SHP77 treated with DMSO at 0.1 percent for 48 hours (cell line): ENCODE measurements around the gene CRACDL.

ENCODE experiments used
- DNase-seq: peaks from one replicate; lab custom pipeline; 2025; lab: John Stamatoyannopoulos, UW

The CRACDL gene

DNA sequence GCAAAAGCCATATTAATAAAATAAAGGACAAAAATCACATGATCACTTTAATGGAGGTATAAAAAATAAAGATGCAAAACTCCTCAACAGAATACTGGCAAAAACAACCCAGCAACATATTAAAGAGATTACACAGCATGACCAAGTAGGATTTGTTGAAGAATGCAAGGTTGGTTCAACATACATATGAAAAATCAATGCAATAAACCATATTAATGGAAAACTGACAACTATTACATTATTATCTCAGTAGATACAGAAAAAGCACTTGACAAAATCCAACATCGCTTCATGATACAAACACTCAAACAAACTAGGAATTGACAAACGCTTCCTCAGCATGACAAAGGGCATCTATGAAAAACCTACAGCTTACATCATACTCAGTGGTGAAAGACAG lies 76.7 kb downstream of the CRACDL start:
- no peak for DNase-seq

DNA sequence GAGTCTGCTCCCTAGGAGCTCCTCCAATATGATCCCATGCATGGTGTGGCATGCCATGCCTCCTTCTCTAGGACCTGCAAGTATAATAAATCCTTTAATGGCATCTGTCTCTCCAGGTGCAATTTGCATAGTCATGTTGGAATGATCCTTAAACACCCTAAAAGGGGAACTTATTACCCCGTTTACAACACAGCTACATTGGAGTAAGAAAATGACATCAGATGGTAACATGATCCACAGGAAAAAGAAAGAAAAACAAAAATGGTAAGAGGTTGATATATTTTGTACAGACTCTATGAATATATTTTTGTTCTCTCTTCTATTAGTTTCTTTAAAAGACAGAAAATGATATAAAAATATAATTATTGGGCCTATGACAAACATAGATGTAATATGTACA lies 79.0 kb downstream of the CRACDL start:
- DNase-seq: no peak

DNA sequence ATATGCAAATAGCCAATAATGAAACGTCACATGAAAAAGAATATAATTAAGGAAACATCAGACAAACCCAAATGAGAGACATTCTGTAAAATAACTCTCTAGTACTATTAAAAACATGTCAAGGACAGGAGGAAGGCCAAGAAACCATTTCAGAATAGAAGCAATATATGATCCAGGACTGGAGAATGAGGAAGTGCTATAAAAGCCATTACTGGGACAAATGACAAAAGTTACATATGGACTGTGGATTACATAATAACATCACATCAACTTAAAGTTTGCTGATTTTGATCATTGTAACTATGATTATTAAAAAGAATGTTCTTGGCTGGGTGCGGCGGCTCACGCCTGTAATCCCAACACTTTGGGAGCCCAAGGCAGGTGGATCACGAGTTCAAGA lies 81.3 kb downstream of the CRACDL start:
- no peak for DNase-seq

DNA sequence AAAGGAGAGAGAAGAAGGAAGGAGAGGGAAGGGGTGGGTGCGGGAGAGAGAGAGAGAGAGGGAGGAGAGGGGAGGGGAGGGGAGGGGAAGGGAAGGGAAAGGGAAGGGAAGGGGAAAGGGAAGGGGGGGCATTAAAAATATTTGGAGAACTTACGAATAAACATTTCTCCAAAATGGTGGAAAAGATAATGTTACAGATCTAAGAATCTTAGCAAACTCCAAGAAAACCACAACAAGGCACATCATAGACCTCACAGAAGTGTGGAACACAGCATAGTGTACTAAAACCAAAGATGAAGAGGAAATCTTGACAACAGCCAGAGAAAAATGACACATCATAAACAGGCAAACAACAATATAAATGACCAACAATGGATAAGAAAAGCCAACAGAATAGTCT lies 83.1 kb downstream of the CRACDL start:
- DNase-seq: no peak

DNA sequence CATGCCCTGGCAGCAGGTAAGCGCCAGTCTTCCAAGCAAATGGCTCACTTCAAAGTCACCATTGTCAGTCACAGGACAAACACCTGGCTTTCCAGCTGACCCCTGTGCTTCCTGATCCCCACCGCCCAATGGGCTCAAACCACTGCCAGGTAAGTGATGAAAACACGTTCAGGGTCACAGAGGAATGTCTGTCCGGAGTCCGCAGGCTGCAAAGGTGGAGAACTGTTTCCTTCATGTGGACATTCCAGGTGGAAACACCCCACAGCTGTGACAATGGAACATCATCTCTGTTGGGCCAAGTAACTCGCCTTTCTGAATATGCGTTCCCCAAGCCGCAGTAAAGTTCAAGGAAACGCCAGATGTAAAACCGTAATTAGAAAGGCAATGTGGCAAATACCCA lies 86.0 kb downstream of the CRACDL start:
- no peak for DNase-seq

DNA sequence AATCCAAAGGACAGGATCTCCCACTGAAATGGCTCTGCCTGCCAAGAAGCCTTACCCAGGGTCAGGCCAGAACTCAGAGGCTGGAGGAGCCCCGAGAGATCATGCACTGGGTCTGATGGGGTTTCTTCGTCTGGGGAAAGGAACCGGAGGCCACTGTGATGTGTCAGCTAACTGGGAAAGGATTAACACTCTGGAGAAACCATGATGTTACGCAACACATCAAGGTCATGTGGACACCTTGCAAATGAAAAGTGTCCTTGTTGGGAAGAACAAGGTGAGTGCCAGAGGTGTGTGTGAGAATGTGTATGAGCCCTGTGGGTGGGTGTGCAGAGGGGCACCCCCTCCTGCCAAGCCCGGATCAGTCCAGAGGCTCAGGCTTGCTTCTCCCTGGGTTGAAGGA lies 86.9 kb downstream of the CRACDL start:
- no peak for DNase-seq

DNA sequence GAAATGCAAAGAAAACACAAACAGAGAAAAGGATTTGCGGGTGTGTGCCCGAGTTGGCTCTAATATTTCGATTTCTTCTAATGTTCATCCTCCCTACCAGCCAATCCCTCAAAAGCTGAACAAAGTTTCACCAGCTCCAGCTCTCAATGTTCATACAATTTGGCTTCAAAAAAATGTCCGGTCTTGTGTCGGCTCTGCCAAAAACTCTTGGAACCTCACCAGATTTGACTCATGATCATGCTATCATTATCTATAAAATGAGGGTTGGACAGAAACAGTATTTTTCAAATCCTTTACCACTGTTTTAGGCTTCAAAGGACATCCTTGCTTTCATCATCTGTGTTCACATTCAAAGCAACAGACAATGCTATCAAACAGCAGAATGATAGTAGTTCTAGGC lies 88.2 kb downstream of the CRACDL start:
- DNase-seq: no peak

DNA sequence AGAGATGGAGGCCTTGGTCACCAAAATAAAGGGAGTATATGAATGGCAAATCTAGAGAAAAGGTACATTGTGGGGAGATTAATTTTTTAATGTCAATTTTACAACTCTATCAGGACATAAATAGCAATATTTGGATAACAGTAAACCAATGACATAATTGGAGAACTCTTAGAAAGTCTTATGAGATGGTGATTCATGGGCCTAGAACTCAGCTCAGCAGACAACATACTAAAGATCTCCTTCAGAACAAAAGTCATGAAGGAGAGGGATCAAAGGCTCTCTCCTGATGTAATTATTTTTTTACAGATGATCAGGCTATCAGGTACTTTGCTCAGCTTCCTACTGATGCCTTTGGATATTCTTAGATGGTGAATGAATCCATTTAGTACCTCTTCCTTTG lies 90.0 kb downstream of the CRACDL start:
- no peak for DNase-seq

DNA sequence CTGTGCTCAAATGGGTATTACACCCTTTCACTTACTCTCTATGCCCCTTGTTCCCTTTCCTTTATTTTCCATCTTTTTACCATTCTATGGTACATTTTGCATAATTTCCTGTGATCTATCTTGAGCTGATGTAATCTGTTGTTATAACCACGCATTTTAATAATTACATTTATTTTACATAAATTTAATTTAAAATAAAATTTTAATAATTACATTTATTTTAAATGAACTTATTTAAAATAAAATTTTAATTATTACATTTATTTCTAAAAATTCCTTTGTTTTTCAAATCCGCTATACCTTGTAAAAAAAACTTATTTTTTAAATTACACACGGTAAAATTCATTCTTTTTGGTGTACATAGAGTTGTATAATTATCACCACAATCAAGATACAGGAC lies 93.9 kb downstream of the CRACDL start:
- DNase-seq: no peak

DNA sequence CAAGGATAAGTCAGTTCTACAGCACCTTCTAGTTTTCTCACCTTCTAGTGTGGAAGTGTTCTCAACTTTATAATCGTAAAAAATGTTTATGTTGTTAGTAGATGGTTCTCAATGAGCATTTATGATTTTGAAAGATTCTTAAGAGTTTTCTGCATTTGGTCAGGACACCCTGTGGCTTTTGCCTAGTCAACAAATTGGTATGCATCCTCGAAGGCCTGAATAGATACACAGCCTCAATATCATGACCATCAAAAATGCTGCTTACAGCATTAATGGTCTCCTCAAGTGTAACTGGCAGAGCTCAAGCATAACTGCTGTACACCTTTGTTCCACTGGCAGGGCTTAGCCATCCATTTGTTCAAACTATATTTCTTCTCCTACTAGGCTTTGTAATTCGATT lies 96.7 kb downstream of the CRACDL start:
- no peak for DNase-seq

DNA sequence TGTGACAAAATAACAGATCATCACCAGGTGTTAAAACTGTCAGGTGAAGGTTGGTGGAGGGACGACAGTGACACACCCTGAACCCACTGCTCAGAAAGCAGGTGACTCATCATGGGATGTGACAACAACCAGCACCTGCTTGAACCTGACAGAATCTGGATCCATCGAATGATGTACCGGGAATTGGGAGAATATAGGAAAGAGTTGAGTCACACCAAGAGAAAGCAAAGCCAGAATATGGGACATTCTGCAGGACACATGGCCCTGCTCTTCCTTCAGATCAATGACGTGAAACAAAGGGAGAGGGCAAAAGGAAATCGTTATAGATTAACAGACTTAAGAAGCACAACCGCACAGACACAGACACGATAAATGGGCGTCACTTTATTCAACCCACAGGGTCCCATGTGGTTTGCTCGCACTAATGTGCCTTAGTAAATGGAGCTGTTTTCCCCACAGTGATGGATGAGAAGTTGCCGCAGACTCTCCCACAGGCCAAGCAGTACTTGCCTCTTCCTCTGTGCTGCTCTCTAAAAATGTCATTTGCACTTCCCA lies 100.1 kb downstream of the CRACDL start:
- DNase-seq: no peak

DNA sequence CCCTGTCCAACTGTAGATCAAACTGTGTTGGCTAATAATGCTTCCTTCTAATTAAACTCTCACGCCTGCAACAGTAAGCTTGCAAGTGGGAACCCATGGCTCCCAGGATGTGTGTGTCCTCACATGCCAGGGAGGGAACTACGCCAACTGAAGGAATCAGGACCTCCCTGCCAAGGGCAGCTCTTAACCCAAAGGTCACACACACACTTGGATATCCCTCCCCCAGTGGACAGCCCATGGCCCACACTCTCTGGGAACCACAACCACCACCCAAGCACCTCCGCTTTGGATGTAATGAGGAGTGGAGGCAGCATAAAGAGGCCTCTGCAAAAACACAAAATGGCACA lies 102.1 kb downstream of the CRACDL start:
- no peak for DNase-seq

DNA sequence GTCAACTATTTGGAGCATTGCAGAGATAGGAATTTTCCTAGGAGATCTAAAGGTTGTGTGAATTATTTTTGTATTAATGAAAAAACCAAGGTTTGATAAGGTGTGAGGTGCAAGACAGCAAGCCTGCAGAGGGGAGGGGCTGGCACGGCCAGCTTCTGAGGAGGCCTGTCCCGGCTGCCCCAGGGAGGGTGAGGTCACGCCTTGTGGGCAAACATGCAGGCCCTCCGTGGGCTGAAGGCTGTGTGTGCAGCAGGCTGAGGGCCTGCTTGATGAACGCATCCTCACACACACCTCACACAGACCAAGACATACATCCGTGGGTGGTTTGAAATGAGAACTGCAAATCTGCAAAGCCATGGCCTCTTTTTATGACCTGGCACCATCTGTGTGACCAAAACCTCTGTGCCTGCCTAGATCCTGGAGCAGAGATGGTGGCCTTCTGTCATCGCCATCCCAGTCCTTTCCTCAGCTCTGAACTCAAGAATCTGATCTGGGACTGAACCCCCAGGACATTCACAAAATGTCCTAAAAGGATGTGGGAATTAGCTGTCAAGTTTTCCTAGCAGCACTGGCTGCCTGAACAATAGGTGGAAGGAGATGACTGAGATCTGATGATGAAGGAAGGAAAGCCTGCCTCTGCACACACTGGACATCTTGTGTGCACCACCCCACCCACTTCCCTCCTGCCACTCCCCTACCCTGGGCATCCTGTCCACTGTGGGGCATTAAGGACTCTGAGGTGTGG lies 102.7 kb downstream of the CRACDL start:
- DNase-seq: no peak

DNA sequence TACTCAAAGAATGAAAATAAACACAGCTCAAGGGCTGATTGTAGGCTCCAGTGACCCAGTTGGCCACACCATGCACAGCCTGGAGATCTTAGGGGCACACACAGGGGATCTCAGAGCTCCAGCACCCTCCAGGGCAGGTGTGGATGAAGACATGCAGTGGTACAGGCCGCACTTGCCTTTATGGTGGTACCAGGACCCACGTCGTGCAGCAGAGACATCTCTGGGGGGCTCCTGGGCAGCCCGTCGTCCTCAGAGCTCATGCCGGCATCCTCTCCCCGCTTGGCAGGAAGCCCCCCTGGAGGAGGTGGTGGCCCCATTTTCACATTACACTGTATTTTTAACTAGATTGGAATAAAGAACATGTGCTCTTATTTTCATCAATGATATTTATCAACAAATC lies 103.9 kb downstream of the CRACDL start:
- DNase-seq: no peak

DNA sequence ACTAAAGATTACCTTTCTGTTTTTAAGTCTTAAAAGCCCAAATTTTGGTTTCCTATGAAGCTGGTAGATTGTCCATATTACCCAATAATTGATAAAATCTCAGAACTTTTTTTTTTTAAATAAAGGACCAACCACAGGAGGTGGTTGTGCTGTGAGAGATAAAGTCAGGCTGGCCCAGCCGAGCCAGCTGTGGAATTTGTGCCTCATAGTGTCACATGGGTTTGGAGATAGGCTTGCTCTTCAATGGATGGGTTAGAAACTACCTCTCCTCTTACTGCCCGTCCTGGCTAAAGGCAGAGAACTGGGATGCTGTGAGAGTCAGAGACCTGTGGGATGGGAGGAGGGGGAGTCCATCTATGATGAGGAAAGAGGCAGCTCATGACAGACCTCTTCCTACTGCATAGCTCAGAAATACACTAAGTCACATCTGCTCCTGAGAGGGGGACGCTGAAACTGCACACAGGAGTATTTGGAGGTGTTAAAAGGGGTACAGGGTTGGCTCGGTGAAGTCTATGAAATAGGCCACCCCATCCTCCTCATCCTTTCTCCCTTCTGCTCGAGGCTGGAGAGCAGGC lies 105.4 kb downstream of the CRACDL start:
- DNase-seq: no peak

DNA sequence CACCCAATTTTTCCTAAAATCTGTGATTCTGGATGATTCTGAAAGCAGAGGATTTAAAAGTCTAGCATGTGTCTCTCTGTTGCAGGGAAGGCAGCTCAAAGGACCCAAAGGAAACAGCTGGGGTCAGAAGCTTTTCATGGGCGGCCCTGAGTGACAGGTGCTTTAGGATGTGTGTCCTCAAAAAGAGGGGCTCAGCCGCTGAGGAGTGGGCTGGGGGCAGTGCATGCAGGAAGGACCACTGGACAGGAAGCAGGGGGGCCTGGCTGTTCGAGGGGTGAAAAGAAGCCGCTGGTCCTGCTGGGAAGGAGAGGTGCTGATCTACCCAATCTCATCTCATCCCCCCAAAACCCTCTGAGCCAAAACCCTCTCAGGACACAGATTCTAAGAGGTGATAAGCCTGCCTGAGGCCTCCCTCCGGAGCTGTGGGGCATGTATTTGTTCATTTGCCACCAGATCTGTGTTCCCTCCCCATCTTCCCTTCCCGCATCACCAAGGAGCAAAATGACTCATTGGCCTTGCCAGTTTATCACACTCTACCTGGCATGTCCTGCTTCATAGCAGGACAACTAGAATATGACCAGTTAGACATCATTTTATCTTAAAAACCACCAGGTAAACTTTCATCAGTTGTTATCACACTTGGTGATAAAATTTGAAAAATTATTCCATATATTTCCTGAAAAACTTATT lies 106.3 kb downstream of the CRACDL start:
- DNase-seq: no peak

DNA sequence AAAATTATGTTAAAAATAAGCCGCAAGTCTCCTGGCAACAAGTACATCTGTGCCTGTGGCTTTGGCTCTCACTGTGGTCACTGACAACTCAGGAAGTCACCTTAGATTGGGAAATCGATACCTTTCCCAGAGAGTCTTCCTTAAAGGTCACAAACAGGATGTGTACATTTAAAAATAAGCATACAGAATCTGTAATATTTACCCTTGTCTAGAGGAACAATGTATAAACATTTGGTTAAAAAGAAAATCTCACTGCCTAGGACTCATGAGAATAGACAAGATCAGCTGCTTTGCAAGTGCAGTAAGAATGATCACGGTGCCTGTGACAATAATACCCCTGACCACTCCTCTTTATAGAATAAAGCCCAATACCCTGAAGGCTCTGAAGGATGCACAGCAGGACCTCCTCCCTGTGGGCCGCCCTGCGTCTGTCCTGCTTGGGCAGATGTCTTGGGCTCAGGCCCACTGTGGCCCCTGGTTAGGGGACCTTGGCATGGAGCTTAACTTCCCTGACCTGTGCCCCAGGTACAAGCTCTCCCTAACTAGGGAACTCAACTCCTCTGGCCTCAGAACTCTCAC lies 107.1 kb downstream of the CRACDL start:
- no peak for DNase-seq

DNA sequence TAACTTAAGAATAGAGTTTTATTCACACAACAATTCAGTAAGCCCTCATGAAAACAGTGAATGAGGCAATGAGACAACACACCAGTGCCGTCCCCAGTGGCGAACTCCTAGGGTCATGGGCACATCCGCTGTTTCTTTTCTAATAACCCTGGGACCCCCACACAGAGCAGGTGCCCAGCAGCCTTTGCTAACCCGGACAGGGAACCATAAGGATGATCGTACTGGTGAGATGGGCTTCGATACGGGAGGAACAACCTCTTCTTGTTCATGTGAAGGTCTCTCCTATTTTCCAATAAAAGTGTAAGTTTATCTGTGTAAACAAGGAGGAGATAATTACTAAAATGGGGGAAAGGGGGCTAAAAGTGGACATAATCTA lies 107.7 kb downstream of the CRACDL start:
- DNase-seq: no peak

DNA sequence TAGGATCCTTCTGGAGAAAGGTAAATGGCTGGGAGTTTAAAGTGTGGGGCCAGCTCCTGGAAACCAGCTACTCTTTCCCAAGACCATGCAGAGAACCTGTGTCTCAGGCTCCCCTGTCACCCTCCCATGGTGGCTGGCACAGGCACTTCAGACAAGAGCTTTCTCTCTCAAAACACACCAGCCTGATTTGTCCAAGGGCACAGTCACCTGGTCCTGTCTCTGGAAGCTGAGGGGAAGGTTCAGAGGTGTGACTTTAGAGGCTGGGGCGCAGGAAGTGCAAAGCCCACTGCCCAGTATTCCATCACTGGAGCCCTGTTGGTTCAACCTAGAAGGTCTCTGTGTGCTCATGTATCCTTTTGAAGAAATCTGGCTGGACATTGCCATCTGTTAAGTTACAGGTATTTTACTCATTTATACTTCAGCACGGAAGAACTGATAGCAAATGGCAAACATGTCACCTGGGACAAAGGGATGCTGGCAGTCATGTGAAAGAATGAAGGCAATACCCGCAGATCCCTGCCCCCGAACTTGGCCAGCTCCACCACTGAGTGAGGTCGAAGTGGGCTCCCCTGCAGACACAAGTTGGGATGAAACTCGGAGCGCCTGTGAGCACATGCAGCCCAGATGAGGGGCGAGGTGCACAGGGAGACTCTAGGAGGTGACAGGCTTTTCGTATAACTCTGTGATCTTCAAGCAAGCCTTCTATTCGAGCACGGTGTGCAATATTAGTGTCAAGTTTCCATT lies 108.2 kb downstream of the CRACDL start:
- no peak for DNase-seq

DNA sequence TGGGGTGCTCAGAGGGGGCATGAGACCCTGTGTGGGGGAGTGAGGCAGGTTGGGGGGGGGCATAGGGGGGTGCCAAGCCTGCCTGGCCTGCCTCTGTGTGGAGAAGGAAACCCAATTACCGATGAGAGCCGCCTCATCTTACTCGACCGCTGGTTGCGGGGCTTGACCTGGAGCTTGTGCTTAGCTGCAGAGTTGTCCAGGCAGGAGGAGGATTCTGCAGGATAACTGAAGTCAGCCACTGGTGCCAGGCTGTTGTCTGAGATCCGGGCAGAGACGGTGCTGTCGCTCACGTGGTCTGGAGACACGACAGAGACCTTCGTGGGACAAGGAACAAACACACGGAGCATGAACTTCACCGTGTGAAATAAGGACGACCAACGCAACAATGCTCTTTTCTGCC lies 109.2 kb downstream of the CRACDL start:
- DNase-seq: no peak

DNA sequence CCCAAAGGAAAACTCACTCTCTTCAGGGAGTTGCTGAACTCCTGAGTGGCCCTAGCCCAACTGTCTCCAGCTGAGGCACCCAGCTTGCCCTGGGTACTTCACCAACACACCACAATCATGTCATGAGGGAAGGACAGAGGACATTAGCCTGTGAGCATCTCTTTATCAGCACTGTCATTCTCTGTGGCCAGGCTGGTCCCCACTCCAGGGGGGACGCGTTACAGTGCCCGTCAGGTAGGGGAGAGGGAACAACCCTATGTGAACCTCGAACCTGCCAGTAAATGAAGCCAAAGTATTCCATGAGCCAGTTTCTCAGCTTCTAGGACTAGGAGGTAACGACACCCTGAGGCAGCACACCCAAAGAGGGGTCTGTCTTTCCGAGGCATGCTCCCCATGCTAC lies 110.2 kb downstream of the CRACDL start:
- DNase-seq: no peak

DNA sequence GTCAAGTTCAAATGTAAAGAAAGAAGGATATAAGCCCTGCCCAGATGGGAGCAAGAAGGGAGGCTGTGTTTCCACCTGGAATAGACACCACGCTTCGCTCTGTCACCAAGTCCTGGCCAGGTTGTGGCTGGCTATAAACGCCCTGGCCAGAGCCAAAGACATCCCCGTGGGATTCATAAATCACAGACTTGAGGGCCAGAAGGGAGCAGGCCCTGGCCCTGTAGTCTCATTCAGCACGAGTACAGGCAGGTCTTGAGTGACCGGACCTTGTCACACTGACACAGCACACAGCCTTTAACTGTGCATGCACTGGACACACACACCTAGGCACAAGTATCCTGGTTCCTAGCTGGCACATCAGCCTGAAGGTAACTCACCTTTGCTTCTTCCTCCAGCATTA lies 110.6 kb downstream of the CRACDL start:
- no peak for DNase-seq

DNA sequence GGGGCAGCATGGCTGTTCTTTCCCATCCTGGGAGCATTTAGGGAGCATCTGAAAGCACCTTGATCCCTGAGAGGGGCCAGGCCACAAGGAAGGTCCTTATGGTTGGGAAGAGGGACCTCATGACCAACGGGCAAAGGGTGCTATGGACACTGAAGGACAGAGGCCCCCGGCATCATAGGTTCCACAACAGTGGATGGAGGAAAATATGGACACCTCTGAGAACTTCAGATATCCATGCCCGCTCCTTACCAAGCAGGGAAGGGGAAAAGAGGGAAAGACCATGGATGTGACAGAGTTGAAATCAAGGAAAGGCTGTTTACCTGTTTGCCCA lies 111.0 kb downstream of the CRACDL start:
- no peak for DNase-seq
